Neural crest cell (in vitro differentiated cells): ENCODE measurements around the gene TMEM175. TPM values are rescaled to one million over a fixed set of nuclear protein-coding genes. Genes with fewer than 3 reads are reported as not detected.
A peak's percentile ranks its signal among the peaks of the same experiment; 100 is the strongest.

Experiments
- DNase-seq: peaks from one replicate; pipeline ENCODE4 v3.0.0; 2021; ENCODE audit warnings: low read depth, mixed read lengths, low spot score
- H3K27ac Mint-ChIP-seq: one replicate; pipeline ENCODE4 v1.8.0; 2021; ENCODE audit warnings: mild to moderate bottlenecking, mixed read lengths; ENCODE audit not compliant: unreplicated experiment
- H3K27me3 Mint-ChIP-seq: 2 replicates; pipeline ENCODE4 v1.8.0; 2021; ENCODE audit warnings: low read depth, mild to moderate bottlenecking, mixed read lengths
- H3K36me3 Mint-ChIP-seq: 2 replicates; pipeline ENCODE4 v1.8.0; 2021; ENCODE audit warnings: low read depth, mild to moderate bottlenecking, mixed read lengths
- H3K4me1 Mint-ChIP-seq: 2 replicates; pipeline ENCODE4 v1.8.0; 2021; ENCODE audit warnings: mixed read lengths
- H3K4me3 Mint-ChIP-seq: one replicate; pipeline ENCODE4 v1.8.0; 2021; ENCODE audit warnings: mild to moderate bottlenecking, mixed read lengths
- H3K9me3 Mint-ChIP-seq: 2 replicates; pipeline ENCODE4 v1.8.0; 2021; ENCODE audit warnings: mixed read lengths
- total RNA-seq: library from RNA; stranded (reverse); gene quantifications from 2 replicates; pipeline ENCODE4 v1.2.1, GENCODE V29; 2021
- TF ChIP-seq, protein P1 (sequence below): fragments of 200-600 bp; sonication (generic); conservative IDR thresholded peaks from 2 replicates; pipeline ENCODE4 v1.5.0; 2021; ENCODE audit warnings: antibody characterized with exemption, mild to moderate bottlenecking

TMEM175 gene
- total RNA-seq, 1 donor from 2014 or later = 15.2 TPM

DNA sequence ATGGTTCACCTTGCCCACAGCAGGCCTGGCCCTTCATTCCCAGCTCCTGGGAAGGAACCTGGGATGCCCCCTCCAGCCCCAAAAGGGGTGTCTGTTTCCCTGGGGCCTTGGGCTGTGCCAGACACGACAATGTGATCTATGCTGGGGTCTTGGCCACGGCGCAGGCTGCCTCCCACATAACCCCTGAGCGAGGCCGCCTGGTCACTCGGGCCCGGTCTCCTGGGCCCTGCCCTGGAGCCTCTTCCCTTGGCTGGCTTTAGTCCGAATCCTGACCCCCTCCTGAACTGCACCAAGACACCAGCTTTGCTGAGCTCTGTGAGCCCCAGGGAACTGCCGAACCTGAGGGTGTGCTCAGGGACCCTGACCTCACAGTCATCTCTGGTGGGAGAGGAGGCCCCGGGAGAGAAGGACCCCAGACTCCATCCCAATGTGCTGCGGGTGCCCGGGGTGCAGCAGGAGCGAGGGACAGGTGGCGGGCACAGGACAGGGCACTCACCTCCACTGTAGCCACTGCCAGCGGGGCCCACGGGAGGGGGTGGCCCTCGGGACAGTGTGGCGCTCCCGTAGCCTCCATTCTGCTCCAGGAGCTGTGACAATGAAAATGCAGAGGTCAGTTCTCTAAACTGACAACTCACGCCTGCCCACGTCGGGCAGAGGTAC, 42.1 kb upstream of the TMEM175 start:
- peak overlapping the region; percentile 75 for H3K27ac Mint-ChIP-seq

DNA sequence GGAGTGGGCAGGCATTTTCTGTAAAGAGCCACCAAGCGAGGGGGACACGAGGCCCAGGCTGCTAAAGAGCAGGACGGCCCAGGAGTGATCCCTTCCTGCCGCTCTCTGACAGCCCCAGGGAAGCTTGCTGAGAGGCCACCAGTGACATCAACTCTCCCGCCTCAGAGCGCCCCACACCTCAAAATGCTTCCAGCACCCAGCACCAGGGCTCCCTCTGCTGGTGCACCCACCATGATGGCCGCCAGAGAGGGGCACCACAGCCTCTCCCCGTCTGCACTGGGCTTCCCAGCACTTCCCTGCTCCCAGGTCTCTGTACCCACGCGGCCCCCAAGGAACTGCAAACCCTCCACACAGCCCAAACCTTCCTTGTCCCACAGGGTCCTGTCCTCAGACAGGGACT, 40.5 kb upstream of the TMEM175 start:
- H3K4me3 Mint-ChIP-seq = no peak overlapping the region
- no peaks in the 10 kb centered on the region for H3K27me3 Mint-ChIP-seq
- DNase-seq = peak; percentile 23
- H3K27ac Mint-ChIP-seq = peak overlapping the region; percentile 35
- TF ChIP-seq, protein P1, sequence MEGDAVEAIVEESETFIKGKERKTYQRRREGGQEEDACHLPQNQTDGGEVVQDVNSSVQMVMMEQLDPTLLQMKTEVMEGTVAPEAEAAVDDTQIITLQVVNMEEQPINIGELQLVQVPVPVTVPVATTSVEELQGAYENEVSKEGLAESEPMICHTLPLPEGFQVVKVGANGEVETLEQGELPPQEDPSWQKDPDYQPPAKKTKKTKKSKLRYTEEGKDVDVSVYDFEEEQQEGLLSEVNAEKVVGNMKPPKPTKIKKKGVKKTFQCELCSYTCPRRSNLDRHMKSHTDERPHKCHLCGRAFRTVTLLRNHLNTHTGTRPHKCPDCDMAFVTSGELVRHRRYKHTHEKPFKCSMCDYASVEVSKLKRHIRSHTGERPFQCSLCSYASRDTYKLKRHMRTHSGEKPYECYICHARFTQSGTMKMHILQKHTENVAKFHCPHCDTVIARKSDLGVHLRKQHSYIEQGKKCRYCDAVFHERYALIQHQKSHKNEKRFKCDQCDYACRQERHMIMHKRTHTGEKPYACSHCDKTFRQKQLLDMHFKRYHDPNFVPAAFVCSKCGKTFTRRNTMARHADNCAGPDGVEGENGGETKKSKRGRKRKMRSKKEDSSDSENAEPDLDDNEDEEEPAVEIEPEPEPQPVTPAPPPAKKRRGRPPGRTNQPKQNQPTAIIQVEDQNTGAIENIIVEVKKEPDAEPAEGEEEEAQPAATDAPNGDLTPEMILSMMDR = no peak
- peaks cover 5% of the 10 kb centered on the region for H3K9me3 Mint-ChIP-seq
- H3K36me3 Mint-ChIP-seq = peaks cover 13% of the 10 kb centered on the region
- H3K4me1 Mint-ChIP-seq = no peaks in the 10 kb centered on the region

More for the DNA sequence above, 42.1 kb upstream of the TMEM175 start:
- Mint-ChIP-seq H3K27me3 (no peaks in the 10 kb centered on the region), H3K36me3 (peaks cover 13% of the 10 kb centered on the region), H3K4me1 (no peaks in the 10 kb centered on the region), H3K9me3 (peaks cover 5% of the 10 kb centered on the region), H3K4me3 (no peak overlapping the region)
- DNase-seq = no peak
- TF ChIP-seq, protein P1 = no peak

DNA sequence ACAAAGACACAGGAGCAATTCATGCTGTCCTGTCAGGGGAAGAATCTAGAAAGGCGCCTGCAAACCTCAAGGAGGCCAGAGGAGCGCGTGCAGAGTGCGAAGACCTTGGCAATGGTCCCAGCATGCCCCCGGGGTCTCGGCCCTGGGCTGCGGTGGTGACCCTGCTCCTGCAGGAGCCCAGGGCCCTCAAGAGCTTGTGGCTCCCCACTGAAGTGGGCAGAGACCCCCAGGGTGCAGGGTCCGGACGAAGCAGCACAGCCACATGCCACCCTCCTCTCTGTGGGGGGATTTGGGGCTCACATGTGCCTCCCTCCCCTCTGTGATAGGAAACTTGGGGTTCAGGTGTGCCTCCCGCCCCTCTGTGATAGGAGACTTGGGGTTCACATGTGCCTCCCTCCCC, 39.5 kb upstream of the TMEM175 start:
- no peak for DNase-seq
- H3K27me3 Mint-ChIP-seq = no peaks in the 10 kb centered on the region
- H3K9me3 Mint-ChIP-seq = peaks cover under 1% of the 10 kb centered on the region
- H3K4me3 Mint-ChIP-seq = no peak overlapping the region
- TF ChIP-seq, protein P1 = no peak
- H3K36me3 Mint-ChIP-seq = peaks cover 3% of the 10 kb centered on the region
- peak overlapping the region; percentile 67 for H3K27ac Mint-ChIP-seq
- no peaks in the 10 kb centered on the region for H3K4me1 Mint-ChIP-seq

DNA sequence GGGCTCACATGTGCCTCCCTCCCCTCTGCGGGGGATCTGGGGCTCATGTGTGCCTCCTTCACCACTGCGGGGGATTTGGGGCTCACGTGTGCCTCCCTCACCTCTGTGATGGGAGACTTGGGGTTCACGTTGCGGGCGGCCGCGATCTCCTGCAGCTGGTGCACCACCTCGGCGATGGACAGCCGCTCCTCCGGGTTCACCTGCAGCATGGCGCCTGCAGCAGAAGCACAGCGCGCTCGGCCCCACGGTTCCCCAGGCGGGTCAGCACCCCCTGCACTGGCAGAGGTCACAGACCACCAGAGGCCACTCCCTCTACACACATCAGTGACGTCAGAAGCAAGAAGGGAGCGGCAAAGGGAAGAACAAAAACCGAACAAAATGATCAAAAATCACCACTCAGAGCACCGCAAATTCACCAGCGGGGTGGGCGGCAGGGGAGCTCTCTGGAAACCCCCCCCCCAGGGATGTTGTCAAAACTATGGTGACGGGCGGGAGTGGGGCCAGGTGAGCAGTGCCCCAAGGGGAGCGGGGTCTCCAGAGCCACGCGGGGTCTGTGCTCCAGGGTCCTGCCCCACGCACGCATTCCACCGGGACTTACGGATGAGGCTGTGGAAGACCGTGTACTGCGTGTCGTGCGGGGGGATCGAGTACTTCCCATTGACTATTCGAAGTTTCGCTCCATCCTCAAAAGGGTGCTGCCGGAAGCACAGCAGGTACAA, 38.8 kb upstream of the TMEM175 start:
- H3K36me3 Mint-ChIP-seq = no peaks in the 10 kb centered on the region
- no peak overlapping the region for H3K27ac Mint-ChIP-seq
- no peaks in the 10 kb centered on the region for H3K4me1 Mint-ChIP-seq
- TF ChIP-seq, protein P1 = no peak
- H3K4me3 Mint-ChIP-seq = no peak overlapping the region
- no peaks in the 10 kb centered on the region for H3K27me3 Mint-ChIP-seq
- no peaks in the 10 kb centered on the region for H3K9me3 Mint-ChIP-seq
- no peak for DNase-seq

- Mint-ChIP-seq H3K4me3 (no peak overlapping the region), H3K9me3 (no peaks in the 10 kb centered on the region), H3K27me3 (no peaks in the 10 kb centered on the region), H3K36me3 (peaks cover 2% of the 10 kb centered on the region), H3K4me1 (no peaks in the 10 kb centered on the region), H3K27ac (no peak overlapping the region)
- TF ChIP-seq, protein P1 = no peak
- DNase-seq = no peak
Measured at GRCh38 chr4:893995-894705, 38.1 kb upstream of the TMEM175 start.
